GM23338 (cell line): Measurements from ENCODE around the gene SH3GL2. TPM values are rescaled to one million over a fixed set of nuclear protein-coding genes. Genes with fewer than 3 reads are reported as not detected.

ENCODE experiments used
- ATAC-seq: fragments of 200-7000 bp; cut with Tn5 transposase; 3 replicates; pipeline ENCODE4 v1.9.1; 2020
- DNase-seq: peaks from one replicate; pipeline ENCODE4 v3.0.0-alpha.2; 2015; ENCODE audit warnings: low spot score
- H2AFZ ChIP-seq: fragments of 200-600 bp; sonication (generic); 2 replicates; pipeline ENCODE4 v1.8.0; 2016; ENCODE audit warnings: antibody characterized with exemption, mild to moderate bottlenecking, moderate library complexity
- H3F3A ChIP-seq: fragments of 200-600 bp; sonication (generic); replicated peaks from 2 replicates; pipeline ENCODE4 v1.8.0; 2017; ENCODE audit warnings: antibody characterized with exemption, mixed run types, low read depth
- H3K27ac ChIP-seq: fragments of 200-600 bp; sonication (generic); 2 replicates; pipeline ENCODE4 v1.6.1; 2016; ENCODE audit warnings: low read depth
- H3K27me3 ChIP-seq: fragments of 200-600 bp; sonication (generic); 2 replicates; pipeline ENCODE4 v1.8.0; 2016; ENCODE audit warnings: mild to moderate bottlenecking, mixed run types, moderate library complexity; ENCODE audit not compliant: insufficient read depth
- H3K36me3 ChIP-seq: fragments of 200-600 bp; sonication (generic); 2 replicates; pipeline ENCODE4 v1.8.0; 2016; ENCODE audit warnings: mild to moderate bottlenecking; ENCODE audit not compliant: insufficient read depth
- H3K4me1 ChIP-seq: fragments of 200-600 bp; sonication (generic); 2 replicates; pipeline ENCODE4 v1.8.0; 2016; ENCODE audit warnings: mild to moderate bottlenecking, moderate library complexity; ENCODE audit not compliant: insufficient read depth
- H3K4me2 ChIP-seq: fragments of 200-600 bp; sonication (generic); 2 replicates; pipeline ENCODE4 v1.7.1; 2017; ENCODE audit warnings: mixed run types
- H3K4me3 ChIP-seq: fragments of 200-600 bp; sonication (generic); 2 replicates; pipeline ENCODE4 v1.6.1; 2016; ENCODE audit warnings: mixed run types
- H3K79me2 ChIP-seq: fragments of 200-600 bp; sonication (generic); replicated peaks from 2 replicates; pipeline ENCODE4 v1.8.0; 2017; ENCODE audit warnings: mild to moderate bottlenecking; ENCODE audit not compliant: insufficient read depth
- H3K9me2 ChIP-seq: fragments of 200-600 bp; sonication (generic); 2 replicates; pipeline ENCODE4 v1.8.0; 2017; ENCODE audit not compliant: insufficient read depth
- H4K20me1 ChIP-seq: fragments of 200-600 bp; sonication (generic); replicated peaks from 2 replicates; pipeline ENCODE4 v1.8.0; 2017; ENCODE audit warnings: mild to moderate bottlenecking; ENCODE audit not compliant: insufficient read depth
- H3K27ac Mint-ChIP-seq: 2 replicates; pipeline ENCODE4 v1.8.0; 2020; ENCODE audit warnings: inconsistent platforms, mild to moderate bottlenecking, moderate library complexity, mixed read lengths
- H3K27me3 Mint-ChIP-seq: 3 replicates; pipeline ENCODE4 v1.8.0; 2022; ENCODE audit warnings: low read depth, mild to moderate bottlenecking, moderate library complexity, mixed read lengths, inconsistent platforms; ENCODE audit not compliant: insufficient read depth, poor library complexity
- H3K36me3 Mint-ChIP-seq: 3 replicates; pipeline ENCODE4 v1.8.0; 2021; ENCODE audit warnings: low read depth, mild to moderate bottlenecking, inconsistent platforms, moderate library complexity, mixed read lengths
- H3K4me1 Mint-ChIP-seq: 3 replicates; pipeline ENCODE4 v1.8.0; 2020; ENCODE audit warnings: mild to moderate bottlenecking, inconsistent platforms, mixed read lengths
- H3K4me3 Mint-ChIP-seq: 3 replicates; pipeline ENCODE4 v1.8.0; 2021; ENCODE audit warnings: moderate library complexity, mild to moderate bottlenecking, inconsistent platforms, mixed read lengths
- H3K9me3 Mint-ChIP-seq: 3 replicates; pipeline ENCODE4 v1.8.0; 2020; ENCODE audit warnings: moderate library complexity, mild to moderate bottlenecking, inconsistent platforms, mixed read lengths
- CREB1 ChIP-seq: fragments of 250-450 bp; sonication (Bioruptor Pico); IDR thresholded peaks from 2 replicates; pipeline ENCODE4 v1.5.0; 2020; ENCODE audit warnings: low read depth, mild to moderate bottlenecking, moderate library complexity
- JUNB ChIP-seq: IDR thresholded peaks from one replicate; pipeline ENCODE4 v1.6.1; 2016; ENCODE audit warnings: antibody characterized with exemption; ENCODE audit not compliant: unreplicated experiment
- NANOG ChIP-seq: IDR thresholded peaks from 2 replicates; pipeline ENCODE4 v1.6.1; 2016; ENCODE audit warnings: antibody characterized with exemption, borderline replicate concordance
- POLR2AphosphoS5 ChIP-seq: IDR thresholded peaks from 2 replicates; pipeline ENCODE4 v1.6.1; 2016; ENCODE audit warnings: antibody characterized with exemption, low read depth
- STAT1 ChIP-seq: IDR thresholded peaks from one replicate; pipeline ENCODE4 v1.6.1; 2016; ENCODE audit warnings: antibody characterized with exemption; ENCODE audit not compliant: unreplicated experiment
- ZNF114 ChIP-seq: fragments of 250-450 bp; sonication (Bioruptor Pico); IDR thresholded peaks from 2 replicates; pipeline ENCODE4 v1.5.0; 2020; ENCODE audit warnings: mild to moderate bottlenecking, moderate library complexity
- polyA plus RNA-seq: library from polyadenylated mRNA; unstranded; fragments of >200 nt; fragmentation: Nextera tagmentation; extraction: Ambion mirVana; gene quantifications from 2 replicates; pipeline ENCODE4 v1.2.1, GENCODE V29; 2016
- total RNA-seq: library from RNA; depleted of rRNA; stranded (reverse); fragments of >200 nt; shearing (Covaris generic); gene quantifications from 2 replicates; pipeline ENCODE4 v1.2.3, GENCODE V29; 2014
- TF ChIP-seq, protein P1 (sequence below), 2 experiments: fragments of 200-600 bp in 1 of 2; sonication (generic) in 1 of 2; conservative IDR thresholded peaks; 2 replicates each; pipeline versions ENCODE4 v1.5.1 to v1.6.1; 2016 to 2017; ENCODE audit warnings: antibody characterized with exemption in 2 of 2, low read depth in 2 of 2, mild to moderate bottlenecking in 2 of 2, moderate library complexity in 1 of 2
- TF ChIP-seq, protein P2 (sequence below): IDR thresholded peaks from one replicate; pipeline ENCODE4 v1.6.1; 2018; ENCODE audit warnings: antibody characterized with exemption; ENCODE audit not compliant: unreplicated experiment
- TF ChIP-seq, protein P3 (sequence below): fragments of 250-450 bp; sonication (Bioruptor Pico); IDR thresholded peaks from 2 replicates; pipeline ENCODE4 v1.5.0; 2020; ENCODE audit warnings: mild to moderate bottlenecking, moderate library complexity

Gene SH3GL2
- total and polyA plus RNA-seq, 2 experiments from 2014 or later: 5.9 to 8.6 TPM

DNA sequence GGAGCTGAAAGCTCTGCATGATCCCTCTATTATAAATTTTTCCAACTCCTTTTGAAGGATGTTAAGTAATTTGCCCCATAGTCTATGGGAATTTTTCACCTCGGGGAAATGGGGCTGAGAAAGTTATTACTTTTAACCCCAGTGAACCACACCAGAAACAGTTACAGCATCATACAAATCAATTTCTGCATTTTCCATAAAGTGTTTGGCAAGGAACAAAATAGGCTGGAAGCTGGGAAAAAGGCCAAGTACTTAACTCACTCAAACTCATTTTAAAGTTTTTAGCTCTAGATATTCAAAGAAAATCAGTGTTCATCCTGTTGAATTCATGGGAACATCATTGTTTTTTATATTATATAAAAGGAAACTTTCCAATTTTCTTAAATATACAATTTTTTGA is 160.9 kb downstream of the SH3GL2 start:
- Histone ChIP-seq H3K36me3 (no peaks in the 10 kb centered on the region), H3F3A (no peaks in the 10 kb centered on the region), H3K4me1 (0 out of 2 replicates have a peak, but pooled peaks cover 7% of the 10 kb centered on the region), H3K79me2 (no peaks in the 10 kb centered on the region), H3K4me2 (no peak overlapping the region), H4K20me1 (no peaks in the 10 kb centered on the region), H3K27ac (no peak overlapping the region), H3K27me3 (no peaks in the 10 kb centered on the region), H3K4me3 (no peak overlapping the region), H2AFZ (no peak overlapping the region), H3K9me2 (no peaks in the 10 kb centered on the region)
- Mint-ChIP-seq H3K9me3 (no peaks in the 10 kb centered on the region), H3K27me3 (no peaks in the 10 kb centered on the region), H3K27ac (no peak overlapping the region), H3K4me3 (no peak overlapping the region), H3K4me1 (peaks cover 6% of the 10 kb centered on the region), H3K36me3 (no peaks in the 10 kb centered on the region)
- TF ChIP-seq POLR2AphosphoS5 (no peak), ZNF114 (CRISPR knock-in tag) (no peak), NANOG (no peak), CREB1 (CRISPR knock-in tag) (no peak), STAT1 (no peak), JUNB (no peak)
- DNase-seq: no peak
- no peak for ATAC-seq

DNA sequence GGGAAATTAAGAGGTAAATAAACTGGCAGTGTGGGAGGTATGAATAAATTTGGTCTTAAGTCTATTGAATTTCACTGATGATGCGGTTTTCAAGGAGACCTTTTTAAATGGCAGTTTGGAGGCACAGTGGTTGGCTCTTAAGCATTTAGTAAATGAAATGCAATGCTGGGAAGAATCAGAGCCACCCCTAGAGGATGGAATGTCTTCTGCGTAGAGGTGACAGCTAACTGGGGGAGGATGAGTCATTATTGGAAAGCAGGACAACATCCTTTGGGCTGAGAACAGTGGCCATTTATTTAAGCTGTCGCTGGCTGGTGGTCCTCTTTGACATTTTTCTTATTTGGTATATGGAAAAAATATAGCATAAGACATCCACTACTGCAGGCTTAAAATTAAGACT is 163.2 kb downstream of the SH3GL2 start:
- H2AFZ ChIP-seq: no peak overlapping the region
- no peaks in the 10 kb centered on the region for H3K27me3 ChIP-seq
- Mint-ChIP-seq H3K36me3 (no peaks in the 10 kb centered on the region), H3K27me3 (peaks cover 2% of the 10 kb centered on the region), H3K9me3 (no peaks in the 10 kb centered on the region), H3K27ac (peak overlapping the region; percentile 25), H3K4me3 (no peak overlapping the region), H3K4me1 (peaks cover 6% of the 10 kb centered on the region)
- H4K20me1 ChIP-seq: 0 out of 2 replicates have a peak, but pooled peaks cover 3% of the 10 kb centered on the region
- peak; percentile 73 for TF ChIP-seq CREB1 (CRISPR knock-in tag)
- TF ChIP-seq, protein P1, sequence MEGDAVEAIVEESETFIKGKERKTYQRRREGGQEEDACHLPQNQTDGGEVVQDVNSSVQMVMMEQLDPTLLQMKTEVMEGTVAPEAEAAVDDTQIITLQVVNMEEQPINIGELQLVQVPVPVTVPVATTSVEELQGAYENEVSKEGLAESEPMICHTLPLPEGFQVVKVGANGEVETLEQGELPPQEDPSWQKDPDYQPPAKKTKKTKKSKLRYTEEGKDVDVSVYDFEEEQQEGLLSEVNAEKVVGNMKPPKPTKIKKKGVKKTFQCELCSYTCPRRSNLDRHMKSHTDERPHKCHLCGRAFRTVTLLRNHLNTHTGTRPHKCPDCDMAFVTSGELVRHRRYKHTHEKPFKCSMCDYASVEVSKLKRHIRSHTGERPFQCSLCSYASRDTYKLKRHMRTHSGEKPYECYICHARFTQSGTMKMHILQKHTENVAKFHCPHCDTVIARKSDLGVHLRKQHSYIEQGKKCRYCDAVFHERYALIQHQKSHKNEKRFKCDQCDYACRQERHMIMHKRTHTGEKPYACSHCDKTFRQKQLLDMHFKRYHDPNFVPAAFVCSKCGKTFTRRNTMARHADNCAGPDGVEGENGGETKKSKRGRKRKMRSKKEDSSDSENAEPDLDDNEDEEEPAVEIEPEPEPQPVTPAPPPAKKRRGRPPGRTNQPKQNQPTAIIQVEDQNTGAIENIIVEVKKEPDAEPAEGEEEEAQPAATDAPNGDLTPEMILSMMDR (conservative IDR thresholded peaks at IDR 0.05; ENCODE audit: low read depth in 2 of 2): peak; percentile 76 to 86
- TF ChIP-seq, protein P2, sequence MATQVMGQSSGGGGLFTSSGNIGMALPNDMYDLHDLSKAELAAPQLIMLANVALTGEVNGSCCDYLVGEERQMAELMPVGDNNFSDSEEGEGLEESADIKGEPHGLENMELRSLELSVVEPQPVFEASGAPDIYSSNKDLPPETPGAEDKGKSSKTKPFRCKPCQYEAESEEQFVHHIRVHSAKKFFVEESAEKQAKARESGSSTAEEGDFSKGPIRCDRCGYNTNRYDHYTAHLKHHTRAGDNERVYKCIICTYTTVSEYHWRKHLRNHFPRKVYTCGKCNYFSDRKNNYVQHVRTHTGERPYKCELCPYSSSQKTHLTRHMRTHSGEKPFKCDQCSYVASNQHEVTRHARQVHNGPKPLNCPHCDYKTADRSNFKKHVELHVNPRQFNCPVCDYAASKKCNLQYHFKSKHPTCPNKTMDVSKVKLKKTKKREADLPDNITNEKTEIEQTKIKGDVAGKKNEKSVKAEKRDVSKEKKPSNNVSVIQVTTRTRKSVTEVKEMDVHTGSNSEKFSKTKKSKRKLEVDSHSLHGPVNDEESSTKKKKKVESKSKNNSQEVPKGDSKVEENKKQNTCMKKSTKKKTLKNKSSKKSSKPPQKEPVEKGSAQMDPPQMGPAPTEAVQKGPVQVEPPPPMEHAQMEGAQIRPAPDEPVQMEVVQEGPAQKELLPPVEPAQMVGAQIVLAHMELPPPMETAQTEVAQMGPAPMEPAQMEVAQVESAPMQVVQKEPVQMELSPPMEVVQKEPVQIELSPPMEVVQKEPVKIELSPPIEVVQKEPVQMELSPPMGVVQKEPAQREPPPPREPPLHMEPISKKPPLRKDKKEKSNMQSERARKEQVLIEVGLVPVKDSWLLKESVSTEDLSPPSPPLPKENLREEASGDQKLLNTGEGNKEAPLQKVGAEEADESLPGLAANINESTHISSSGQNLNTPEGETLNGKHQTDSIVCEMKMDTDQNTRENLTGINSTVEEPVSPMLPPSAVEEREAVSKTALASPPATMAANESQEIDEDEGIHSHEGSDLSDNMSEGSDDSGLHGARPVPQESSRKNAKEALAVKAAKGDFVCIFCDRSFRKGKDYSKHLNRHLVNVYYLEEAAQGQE: peak; percentile 40
- TF ChIP-seq, protein P3, sequence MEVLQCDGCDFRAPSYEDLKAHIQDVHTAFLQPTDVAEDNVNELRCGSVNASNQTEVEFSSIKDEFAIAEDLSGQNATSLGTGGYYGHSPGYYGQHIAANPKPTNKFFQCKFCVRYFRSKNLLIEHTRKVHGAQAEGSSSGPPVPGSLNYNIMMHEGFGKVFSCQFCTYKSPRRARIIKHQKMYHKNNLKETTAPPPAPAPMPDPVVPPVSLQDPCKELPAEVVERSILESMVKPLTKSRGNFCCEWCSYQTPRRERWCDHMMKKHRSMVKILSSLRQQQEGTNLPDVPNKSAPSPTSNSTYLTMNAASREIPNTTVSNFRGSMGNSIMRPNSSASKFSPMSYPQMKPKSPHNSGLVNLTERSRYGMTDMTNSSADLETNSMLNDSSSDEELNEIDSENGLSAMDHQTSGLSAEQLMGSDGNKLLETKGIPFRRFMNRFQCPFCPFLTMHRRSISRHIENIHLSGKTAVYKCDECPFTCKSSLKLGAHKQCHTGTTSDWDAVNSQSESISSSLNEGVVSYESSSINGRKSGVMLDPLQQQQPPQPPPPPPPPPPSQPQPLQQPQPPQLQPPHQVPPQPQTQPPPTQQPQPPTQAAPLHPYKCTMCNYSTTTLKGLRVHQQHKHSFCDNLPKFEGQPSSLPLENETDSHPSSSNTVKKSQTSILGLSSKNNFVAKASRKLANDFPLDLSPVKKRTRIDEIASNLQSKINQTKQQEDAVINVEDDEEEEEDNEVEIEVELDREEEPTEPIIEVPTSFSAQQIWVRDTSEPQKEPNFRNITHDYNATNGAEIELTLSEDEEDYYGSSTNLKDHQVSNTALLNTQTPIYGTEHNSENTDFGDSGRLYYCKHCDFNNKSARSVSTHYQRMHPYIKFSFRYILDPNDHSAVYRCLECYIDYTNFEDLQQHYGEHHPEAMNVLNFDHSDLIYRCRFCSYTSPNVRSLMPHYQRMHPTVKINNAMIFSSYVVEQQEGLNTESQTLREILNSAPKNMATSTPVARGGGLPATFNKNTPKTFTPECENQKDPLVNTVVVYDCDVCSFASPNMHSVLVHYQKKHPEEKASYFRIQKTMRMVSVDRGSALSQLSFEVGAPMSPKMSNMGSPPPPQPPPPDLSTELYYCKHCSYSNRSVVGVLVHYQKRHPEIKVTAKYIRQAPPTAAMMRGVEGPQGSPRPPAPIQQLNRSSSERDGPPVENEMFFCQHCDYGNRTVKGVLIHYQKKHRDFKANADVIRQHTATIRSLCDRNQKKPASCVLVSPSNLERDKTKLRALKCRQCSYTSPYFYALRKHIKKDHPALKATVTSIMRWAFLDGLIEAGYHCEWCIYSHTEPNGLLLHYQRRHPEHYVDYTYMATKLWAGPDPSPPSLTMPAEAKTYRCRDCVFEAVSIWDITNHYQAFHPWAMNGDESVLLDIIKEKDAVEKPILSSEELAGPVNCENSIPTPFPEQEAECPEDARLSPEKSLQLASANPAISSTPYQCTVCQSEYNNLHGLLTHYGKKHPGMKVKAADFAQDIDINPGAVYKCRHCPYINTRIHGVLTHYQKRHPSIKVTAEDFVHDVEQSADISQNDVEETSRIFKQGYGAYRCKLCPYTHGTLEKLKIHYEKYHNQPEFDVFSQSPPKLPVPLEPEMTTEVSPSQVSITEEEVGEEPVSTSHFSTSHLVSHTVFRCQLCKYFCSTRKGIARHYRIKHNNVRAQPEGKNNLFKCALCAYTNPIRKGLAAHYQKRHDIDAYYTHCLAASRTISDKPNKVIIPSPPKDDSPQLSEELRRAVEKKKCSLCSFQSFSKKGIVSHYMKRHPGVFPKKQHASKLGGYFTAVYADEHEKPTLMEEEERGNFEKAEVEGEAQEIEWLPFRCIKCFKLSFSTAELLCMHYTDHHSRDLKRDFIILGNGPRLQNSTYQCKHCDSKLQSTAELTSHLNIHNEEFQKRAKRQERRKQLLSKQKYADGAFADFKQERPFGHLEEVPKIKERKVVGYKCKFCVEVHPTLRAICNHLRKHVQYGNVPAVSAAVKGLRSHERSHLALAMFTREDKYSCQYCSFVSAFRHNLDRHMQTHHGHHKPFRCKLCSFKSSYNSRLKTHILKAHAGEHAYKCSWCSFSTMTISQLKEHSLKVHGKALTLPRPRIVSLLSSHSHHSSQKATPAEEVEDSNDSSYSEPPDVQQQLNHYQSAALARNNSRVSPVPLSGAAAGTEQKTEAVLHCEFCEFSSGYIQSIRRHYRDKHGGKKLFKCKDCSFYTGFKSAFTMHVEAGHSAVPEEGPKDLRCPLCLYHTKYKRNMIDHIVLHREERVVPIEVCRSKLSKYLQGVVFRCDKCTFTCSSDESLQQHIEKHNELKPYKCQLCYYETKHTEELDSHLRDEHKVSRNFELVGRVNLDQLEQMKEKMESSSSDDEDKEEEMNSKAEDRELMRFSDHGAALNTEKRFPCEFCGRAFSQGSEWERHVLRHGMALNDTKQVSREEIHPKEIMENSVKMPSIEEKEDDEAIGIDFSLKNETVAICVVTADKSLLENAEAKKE (CRISPR knock-in tag): no peak
- TF ChIP-seq POLR2AphosphoS5: no peak
- H3K4me2 ChIP-seq: no peak overlapping the region
- H3K9me2 ChIP-seq: no peaks in the 10 kb centered on the region
- ATAC-seq (peak; percentile 98), DNase-seq (peak; percentile 90)
- 0 out of 2 replicates have a peak, but pooled peaks cover 7% of the 10 kb centered on the region for H3K4me1 ChIP-seq
- no peak overlapping the region for H3K4me3 ChIP-seq
- 0 out of 2 replicates have a peak overlapping the region, but pooled peaks have one; percentile 14 for H3K27ac ChIP-seq
- no peaks in the 10 kb centered on the region for H3K36me3 ChIP-seq
- H3K79me2 ChIP-seq: no peaks in the 10 kb centered on the region
- H3F3A ChIP-seq: no peaks in the 10 kb centered on the region
